ENCODE measurements around the gene OR2V1.

The OR2V1 gene

DNA sequence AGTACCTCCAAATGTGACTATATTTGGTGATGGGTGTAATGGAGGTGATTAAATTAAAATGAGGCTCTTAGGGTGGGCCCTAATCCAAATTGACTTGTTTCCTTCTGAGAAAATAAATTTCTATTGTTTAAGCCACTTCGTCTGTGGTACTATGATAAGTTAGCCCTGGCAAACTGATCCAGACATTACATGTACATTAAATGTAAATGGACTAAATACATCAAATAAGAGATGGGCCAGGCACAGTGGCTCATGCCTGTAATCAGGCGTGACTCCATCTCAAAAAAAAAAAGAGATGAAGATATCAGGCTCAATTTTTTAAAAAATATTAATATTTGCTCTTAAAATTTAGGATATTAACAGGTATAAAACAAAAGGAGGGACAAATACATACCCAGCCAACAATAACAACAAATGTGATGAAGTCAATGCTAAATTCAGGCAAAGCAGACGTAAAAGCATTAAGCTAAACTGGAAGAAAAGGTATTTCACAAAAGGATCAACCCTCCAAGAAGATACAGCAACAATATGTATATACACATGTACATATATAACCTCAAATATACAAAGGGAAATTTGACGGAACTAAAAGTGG, 5.5 kb upstream of the OR2V1 start:
- peaks cover 6% of the 10 kb centered on the region for H3K27me3 ChIP-seq (ENCODE audit: insufficient read depth, poor library complexity, severe bottlenecking)
- TF ChIP-seq GABPA (IDR thresholded peaks at IDR 0.05; ENCODE audit: low read depth), result no peak
- DNase-seq (ENCODE audit: low read depth in 1 of 2, low spot score in 1 of 2), result no peak
- H3K4me3 ChIP-seq (replicated peaks; ENCODE audit: insufficient read depth, low read length), result no peak overlapping the region
- no peak overlapping the region for H3K27ac ChIP-seq (replicated peaks)

DNA sequence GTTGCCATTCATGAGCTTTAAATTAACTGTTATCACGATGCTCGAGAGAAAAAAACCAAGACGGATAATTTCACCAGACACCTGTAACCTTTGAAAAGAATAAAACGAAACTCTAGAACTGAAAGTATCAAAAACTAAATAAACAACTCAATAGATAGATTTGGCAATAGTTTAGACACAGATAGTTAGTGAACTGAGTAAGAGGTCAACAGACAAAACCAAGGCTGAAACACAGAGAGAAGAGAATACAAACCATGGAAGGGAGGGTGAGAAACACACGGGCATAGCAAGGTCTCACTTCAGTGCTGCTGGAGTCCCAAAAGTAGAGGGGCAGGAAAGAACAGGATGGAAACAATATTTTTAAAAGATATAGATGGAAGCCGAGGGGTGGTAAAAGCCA, 3.3 kb upstream of the OR2V1 start:
- no peak for TF ChIP-seq GABPA (IDR thresholded peaks at IDR 0.05; ENCODE audit: low read depth)
- TF ChIP-seq POLR2AphosphoS5 (IDR thresholded peaks at IDR 0.05; ENCODE audit: low read depth), result no peak
- TF ChIP-seq, protein P1, sequence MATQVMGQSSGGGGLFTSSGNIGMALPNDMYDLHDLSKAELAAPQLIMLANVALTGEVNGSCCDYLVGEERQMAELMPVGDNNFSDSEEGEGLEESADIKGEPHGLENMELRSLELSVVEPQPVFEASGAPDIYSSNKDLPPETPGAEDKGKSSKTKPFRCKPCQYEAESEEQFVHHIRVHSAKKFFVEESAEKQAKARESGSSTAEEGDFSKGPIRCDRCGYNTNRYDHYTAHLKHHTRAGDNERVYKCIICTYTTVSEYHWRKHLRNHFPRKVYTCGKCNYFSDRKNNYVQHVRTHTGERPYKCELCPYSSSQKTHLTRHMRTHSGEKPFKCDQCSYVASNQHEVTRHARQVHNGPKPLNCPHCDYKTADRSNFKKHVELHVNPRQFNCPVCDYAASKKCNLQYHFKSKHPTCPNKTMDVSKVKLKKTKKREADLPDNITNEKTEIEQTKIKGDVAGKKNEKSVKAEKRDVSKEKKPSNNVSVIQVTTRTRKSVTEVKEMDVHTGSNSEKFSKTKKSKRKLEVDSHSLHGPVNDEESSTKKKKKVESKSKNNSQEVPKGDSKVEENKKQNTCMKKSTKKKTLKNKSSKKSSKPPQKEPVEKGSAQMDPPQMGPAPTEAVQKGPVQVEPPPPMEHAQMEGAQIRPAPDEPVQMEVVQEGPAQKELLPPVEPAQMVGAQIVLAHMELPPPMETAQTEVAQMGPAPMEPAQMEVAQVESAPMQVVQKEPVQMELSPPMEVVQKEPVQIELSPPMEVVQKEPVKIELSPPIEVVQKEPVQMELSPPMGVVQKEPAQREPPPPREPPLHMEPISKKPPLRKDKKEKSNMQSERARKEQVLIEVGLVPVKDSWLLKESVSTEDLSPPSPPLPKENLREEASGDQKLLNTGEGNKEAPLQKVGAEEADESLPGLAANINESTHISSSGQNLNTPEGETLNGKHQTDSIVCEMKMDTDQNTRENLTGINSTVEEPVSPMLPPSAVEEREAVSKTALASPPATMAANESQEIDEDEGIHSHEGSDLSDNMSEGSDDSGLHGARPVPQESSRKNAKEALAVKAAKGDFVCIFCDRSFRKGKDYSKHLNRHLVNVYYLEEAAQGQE (IDR thresholded peaks at IDR 0.05; ENCODE audit: insufficient replicate concordance, low read depth), result no peak
- TF ChIP-seq, protein P2, sequence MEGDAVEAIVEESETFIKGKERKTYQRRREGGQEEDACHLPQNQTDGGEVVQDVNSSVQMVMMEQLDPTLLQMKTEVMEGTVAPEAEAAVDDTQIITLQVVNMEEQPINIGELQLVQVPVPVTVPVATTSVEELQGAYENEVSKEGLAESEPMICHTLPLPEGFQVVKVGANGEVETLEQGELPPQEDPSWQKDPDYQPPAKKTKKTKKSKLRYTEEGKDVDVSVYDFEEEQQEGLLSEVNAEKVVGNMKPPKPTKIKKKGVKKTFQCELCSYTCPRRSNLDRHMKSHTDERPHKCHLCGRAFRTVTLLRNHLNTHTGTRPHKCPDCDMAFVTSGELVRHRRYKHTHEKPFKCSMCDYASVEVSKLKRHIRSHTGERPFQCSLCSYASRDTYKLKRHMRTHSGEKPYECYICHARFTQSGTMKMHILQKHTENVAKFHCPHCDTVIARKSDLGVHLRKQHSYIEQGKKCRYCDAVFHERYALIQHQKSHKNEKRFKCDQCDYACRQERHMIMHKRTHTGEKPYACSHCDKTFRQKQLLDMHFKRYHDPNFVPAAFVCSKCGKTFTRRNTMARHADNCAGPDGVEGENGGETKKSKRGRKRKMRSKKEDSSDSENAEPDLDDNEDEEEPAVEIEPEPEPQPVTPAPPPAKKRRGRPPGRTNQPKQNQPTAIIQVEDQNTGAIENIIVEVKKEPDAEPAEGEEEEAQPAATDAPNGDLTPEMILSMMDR (IDR thresholded peaks at IDR 0.05; ENCODE audit: insufficient read depth, low read length), result no peak
- TF ChIP-seq SPI1 (IDR thresholded peaks at IDR 0.05; ENCODE audit: borderline replicate concordance, low read depth), result no peak
- H3K27ac ChIP-seq (replicated peaks), result no peak overlapping the region
- H3K27me3 ChIP-seq (ENCODE audit: insufficient read depth, poor library complexity, severe bottlenecking), result peaks cover 13% of the 10 kb centered on the region
- no peak overlapping the region for H3K4me3 ChIP-seq (replicated peaks; ENCODE audit: insufficient read depth, low read length)
- DNase-seq (ENCODE audit: low read depth in 1 of 2, low spot score in 1 of 2), result no peak

DNA sequence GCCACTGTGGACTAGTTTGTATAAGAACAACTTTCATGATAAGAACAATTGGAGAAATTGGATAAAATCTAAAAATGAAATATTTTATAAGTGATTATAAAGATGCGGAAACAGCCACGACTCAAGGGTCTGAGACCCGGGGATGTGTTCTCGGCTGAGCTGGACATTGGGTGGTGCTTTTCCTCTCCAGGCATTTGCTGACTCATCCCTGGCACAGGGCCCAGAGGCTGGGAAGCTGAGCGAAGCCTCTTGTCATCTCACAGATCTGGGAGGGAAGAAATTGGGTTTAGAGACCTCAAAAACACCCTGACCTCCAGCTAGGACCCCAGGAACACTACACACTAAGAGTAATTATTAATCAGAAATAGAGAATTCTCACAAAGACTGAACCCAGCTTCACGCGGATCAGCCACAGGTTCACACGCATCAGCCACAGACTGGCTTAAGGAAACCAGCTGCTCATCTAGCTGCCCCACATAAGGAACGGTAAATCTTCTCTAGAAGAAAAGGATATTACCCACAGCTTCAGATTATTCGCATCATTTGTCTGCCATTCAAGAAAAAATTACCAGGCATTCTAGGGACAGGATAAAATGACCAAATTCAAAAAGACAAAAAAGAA, 2.8 kb upstream of the OR2V1 start:
- H3K27ac ChIP-seq (replicated peaks), result no peak overlapping the region
- TF ChIP-seq GABPA (IDR thresholded peaks at IDR 0.05; ENCODE audit: low read depth), result no peak
- no peak for TF ChIP-seq SPI1 (IDR thresholded peaks at IDR 0.05; ENCODE audit: borderline replicate concordance, low read depth)
- TF ChIP-seq, protein P1 (IDR thresholded peaks at IDR 0.05; ENCODE audit: insufficient replicate concordance, low read depth), result no peak
- no peak for TF ChIP-seq POLR2AphosphoS5 (IDR thresholded peaks at IDR 0.05; ENCODE audit: low read depth)
- TF ChIP-seq, protein P2 (IDR thresholded peaks at IDR 0.05; ENCODE audit: insufficient read depth, low read length), result no peak
- peak in 1 of 2 experiments; percentile 14 for DNase-seq (ENCODE audit: low read depth in 1 of 2, low spot score in 1 of 2)
- H3K4me3 ChIP-seq (replicated peaks; ENCODE audit: insufficient read depth, low read length), result no peak overlapping the region
- peaks cover 18% of the 10 kb centered on the region for H3K27me3 ChIP-seq (ENCODE audit: insufficient read depth, poor library complexity, severe bottlenecking)

DNA sequence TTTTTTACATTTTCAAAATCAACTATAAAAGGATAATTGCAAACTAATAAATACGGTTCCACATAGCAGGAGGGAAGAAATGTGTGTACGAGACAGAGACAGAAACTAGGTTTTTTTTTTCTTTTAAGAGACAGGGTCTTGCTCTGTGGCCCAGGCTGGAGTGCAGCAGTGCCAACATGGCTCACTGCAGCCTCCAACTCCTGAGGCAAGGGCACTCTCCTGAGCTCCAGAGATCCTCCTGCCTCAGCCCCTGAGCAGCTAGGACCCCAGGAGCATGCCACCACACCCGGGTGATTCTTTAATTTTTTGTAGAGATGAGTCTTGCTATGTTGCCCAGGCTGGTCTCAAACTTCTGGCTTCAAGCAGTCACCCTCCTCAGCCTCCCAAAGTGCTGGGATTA, 2.1 kb upstream of the OR2V1 start:
- no peak overlapping the region for H3K27ac ChIP-seq (replicated peaks)
- TF ChIP-seq, protein P1 (IDR thresholded peaks at IDR 0.05; ENCODE audit: insufficient replicate concordance, low read depth), result no peak
- no peak for TF ChIP-seq GABPA (IDR thresholded peaks at IDR 0.05; ENCODE audit: low read depth)
- TF ChIP-seq POLR2AphosphoS5 (IDR thresholded peaks at IDR 0.05; ENCODE audit: low read depth), result no peak
- TF ChIP-seq SPI1 (IDR thresholded peaks at IDR 0.05; ENCODE audit: borderline replicate concordance, low read depth), result no peak
- TF ChIP-seq, protein P2 (IDR thresholded peaks at IDR 0.05; ENCODE audit: insufficient read depth, low read length), result no peak

More for the DNA sequence above, 2.1 kb upstream of the OR2V1 start:
- peaks cover 19% of the 10 kb centered on the region for H3K27me3 ChIP-seq (ENCODE audit: insufficient read depth, poor library complexity, severe bottlenecking)
- no peak for DNase-seq (ENCODE audit: low read depth in 1 of 2, low spot score in 1 of 2)
- no peak overlapping the region for H3K4me3 ChIP-seq (replicated peaks; ENCODE audit: insufficient read depth, low read length)

All from HL-60 (cell line).